Neural progenitor cell (in vitro differentiated cells): ENCODE data around the gene BRD4. TPM values are rescaled to one million over a fixed set of nuclear protein-coding genes. Genes with fewer than 3 reads are reported as not detected.

Experiments
- DNase-seq: peaks from one replicate; pipeline ENCODE4 v3.0.0-alpha.2; 2016; ENCODE audit warnings: low spot score
- H2AFZ ChIP-seq: fragments of 200-600 bp; sonication (generic); replicated peaks from 2 replicates; pipeline ENCODE4 v1.6.1; 2016; ENCODE audit warnings: antibody characterized with exemption
- H3F3A ChIP-seq: fragments of 200-600 bp; sonication (generic); 2 replicates; pipeline ENCODE4 v1.6.1; 2016; ENCODE audit warnings: antibody characterized with exemption, low read depth
- H3K27ac ChIP-seq: fragments of 200-600 bp; sonication (generic); 2 replicates; pipeline ENCODE4 v1.5.1; 2016; ENCODE audit warnings: mild to moderate bottlenecking
- H3K27me3 ChIP-seq: fragments of 200-600 bp; sonication (generic); 2 replicates; pipeline ENCODE4 v1.6.1; 2016; ENCODE audit warnings: mild to moderate bottlenecking, moderate library complexity
- H3K36me3 ChIP-seq: fragments of 200-600 bp; sonication (generic); 2 replicates; pipeline ENCODE4 v1.5.1; 2016
- H3K4me1 ChIP-seq: fragments of 200-600 bp; sonication (generic); 2 replicates; pipeline ENCODE4 v1.6.1; 2016; ENCODE audit warnings: mixed run types
- H3K4me2 ChIP-seq: fragments of 200-600 bp; sonication (generic); 2 replicates; pipeline ENCODE4 v1.6.1; 2016
- H3K4me3 ChIP-seq: fragments of 200-600 bp; sonication (generic); 2 replicates; pipeline ENCODE4 v1.5.1; 2016
- H3K79me2 ChIP-seq: fragments of 200-600 bp; sonication (generic); 2 replicates; pipeline ENCODE4 v1.6.1; 2016; ENCODE audit warnings: low read depth
- H3K9ac ChIP-seq: fragments of 200-600 bp; sonication (generic); 2 replicates; pipeline ENCODE4 v1.6.1; 2016
- H3K9me3 ChIP-seq: fragments of 200-600 bp; sonication (generic); 2 replicates; pipeline ENCODE4 v1.5.1; 2016; ENCODE audit warnings: low read depth
- H4K20me1 ChIP-seq: fragments of 200-600 bp; sonication (generic); 2 replicates; pipeline ENCODE4 v1.6.1; 2016; ENCODE audit warnings: low read depth
- H3K27ac Mint-ChIP-seq: 3 replicates; pipeline ENCODE4 v1.8.0; 2021; ENCODE audit warnings: mixed read lengths
- H3K27me3 Mint-ChIP-seq: 2 replicates; pipeline ENCODE4 v1.8.0; 2022; ENCODE audit warnings: low read depth, mild to moderate bottlenecking, inconsistent platforms, moderate library complexity, mixed read lengths; ENCODE audit not compliant: insufficient read depth
- H3K36me3 Mint-ChIP-seq: 3 replicates; pipeline ENCODE4 v1.8.0; 2021; ENCODE audit warnings: mixed read lengths
- H3K4me1 Mint-ChIP-seq: 3 replicates; pipeline ENCODE4 v1.8.0; 2021; ENCODE audit warnings: mixed read lengths
- H3K4me3 Mint-ChIP-seq: 3 replicates; pipeline ENCODE4 v1.8.0; 2021; ENCODE audit warnings: mild to moderate bottlenecking, moderate library complexity, mixed read lengths
- H3K9me3 Mint-ChIP-seq: 3 replicates; pipeline ENCODE4 v1.8.0; 2020; ENCODE audit warnings: mixed read lengths
- CTCF ChIP-seq: fragments of 200-600 bp; sonication (generic); IDR thresholded peaks from 2 replicates; pipeline ENCODE4 v1.5.1; 2017; ENCODE audit warnings: antibody characterized with exemption, mild to moderate bottlenecking
- EZH2 ChIP-seq: fragments of 200-600 bp; sonication (generic); IDR thresholded peaks from 2 replicates; pipeline ENCODE4 v1.6.1; 2017; ENCODE audit warnings: antibody characterized with exemption, mild to moderate bottlenecking, moderate library complexity
- EZH2phosphoT487 ChIP-seq: fragments of 200-600 bp; sonication (generic); IDR thresholded peaks from 2 replicates; pipeline ENCODE4 v1.6.1; 2017; ENCODE audit warnings: antibody characterized with exemption
- total RNA-seq: library from RNA; depleted of rRNA; stranded (reverse); fragments of >200 nt; gene quantifications from 2 replicates; pipeline ENCODE4 v1.2.3, GENCODE V29; 2015; ENCODE audit warnings: low replicate concordance

The BRD4 gene
- total RNA-seq, 1 donor from 2014 or later: 14.5 TPM

- TF ChIP-seq EZH2: no peak
- TF ChIP-seq EZH2phosphoT487: no peak
- TF ChIP-seq CTCF: no peak
Measured at GRCh38 chr19:15292847-15293582, 39.3 kb downstream of the BRD4 start.

GRCh38 chr19:15292140-15292539 lies 40.2 kb downstream of the BRD4 start:
- Histone ChIP-seq H3K36me3 (no peaks in the 10 kb centered on the region), H3K27ac (no peak overlapping the region), H2AFZ (no peak overlapping the region), H3K4me1 (peaks cover 40% of the 10 kb centered on the region), H3K4me2 (no peak overlapping the region), H3K9ac (no peak overlapping the region), H4K20me1 (peaks cover 100% of the 10 kb centered on the region), H3K4me3 (no peak overlapping the region), H3K27me3 (no peaks in the 10 kb centered on the region), H3F3A (peaks cover 9% of the 10 kb centered on the region), H3K79me2 (peaks cover 100% of the 10 kb centered on the region), H3K9me3 (no peaks in the 10 kb centered on the region)
- peaks cover 2% of the 10 kb centered on the region for H3K27me3 Mint-ChIP-seq
- no peak overlapping the region for H3K4me3 Mint-ChIP-seq
- H3K4me1 Mint-ChIP-seq: peaks cover 65% of the 10 kb centered on the region
- peaks cover 3% of the 10 kb centered on the region for H3K9me3 Mint-ChIP-seq
- DNase-seq: no peak
- peaks cover 22% of the 10 kb centered on the region for H3K36me3 Mint-ChIP-seq
- TF ChIP-seq EZH2: no peak
- TF ChIP-seq CTCF: no peak
- TF ChIP-seq EZH2phosphoT487: no peak
- no peak overlapping the region for H3K27ac Mint-ChIP-seq

More at GRCh38 chr19:15292847-15293582, 39.3 kb downstream of the BRD4 start:
- Histone ChIP-seq H3K9me3 (no peaks in the 10 kb centered on the region), H3K4me3 (no peak overlapping the region), H3F3A (peaks cover 17% of the 10 kb centered on the region), H3K36me3 (no peaks in the 10 kb centered on the region), H2AFZ (no peak overlapping the region), H3K9ac (no peak overlapping the region), H3K4me2 (no peak overlapping the region), H3K4me1 (peaks cover 48% of the 10 kb centered on the region), H4K20me1 (peaks cover 100% of the 10 kb centered on the region), H3K27me3 (no peaks in the 10 kb centered on the region), H3K79me2 (peaks cover 100% of the 10 kb centered on the region), H3K27ac (no peak overlapping the region)
- H3K4me1 Mint-ChIP-seq: peaks cover 67% of the 10 kb centered on the region
- H3K36me3 Mint-ChIP-seq: peaks cover 24% of the 10 kb centered on the region
- peaks cover 2% of the 10 kb centered on the region for H3K27me3 Mint-ChIP-seq
- no peak overlapping the region for H3K4me3 Mint-ChIP-seq
- peaks cover 3% of the 10 kb centered on the region for H3K9me3 Mint-ChIP-seq
- DNase-seq: no peak
- H3K27ac Mint-ChIP-seq: peak overlapping the region; percentile 74

DNA sequence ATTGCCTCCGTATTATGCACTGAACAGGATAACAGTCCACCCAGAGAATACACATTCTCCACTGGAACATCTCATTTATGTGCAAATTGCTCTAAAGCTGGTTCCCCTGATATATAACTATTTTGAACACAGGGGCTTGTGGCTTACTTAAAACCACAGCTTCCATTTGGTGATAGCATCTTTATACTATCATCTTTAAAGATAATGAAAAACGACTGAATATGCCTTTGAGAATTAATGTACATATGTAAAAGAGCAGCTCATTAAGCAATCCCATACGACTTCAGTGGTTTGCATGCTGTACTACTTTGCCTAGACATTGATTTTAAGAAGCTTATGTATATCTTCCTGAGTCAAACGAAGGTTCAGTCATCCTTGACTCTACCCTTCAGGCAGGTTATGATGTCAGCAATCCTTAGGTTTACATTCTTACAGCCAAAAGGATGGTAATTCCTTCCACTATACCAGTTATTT lies 40.8 kb downstream of the BRD4 start:
- Histone ChIP-seq H3K36me3 (no peaks in the 10 kb centered on the region), H3K9ac (no peak overlapping the region), H3K27me3 (no peaks in the 10 kb centered on the region), H3K4me2 (no peak overlapping the region), H3K4me3 (no peak overlapping the region), H3F3A (peaks cover 4% of the 10 kb centered on the region), H4K20me1 (peaks cover 100% of the 10 kb centered on the region), H3K4me1 (peaks cover 36% of the 10 kb centered on the region), H3K27ac (no peak overlapping the region), H3K79me2 (peaks cover 100% of the 10 kb centered on the region), H2AFZ (no peak overlapping the region), H3K9me3 (no peaks in the 10 kb centered on the region)
- peaks cover 17% of the 10 kb centered on the region for H3K36me3 Mint-ChIP-seq
- H3K27me3 Mint-ChIP-seq: peaks cover 2% of the 10 kb centered on the region
- peaks cover 63% of the 10 kb centered on the region for H3K4me1 Mint-ChIP-seq
- no peak overlapping the region for H3K4me3 Mint-ChIP-seq
- no peak overlapping the region for H3K27ac Mint-ChIP-seq
- no peak for TF ChIP-seq CTCF
- no peak for TF ChIP-seq EZH2
- TF ChIP-seq EZH2phosphoT487: no peak
- DNase-seq: no peak
- H3K9me3 Mint-ChIP-seq: peaks cover 3% of the 10 kb centered on the region
